HepG2 (cell line): Measurements from ENCODE around the gene DDX49. TPM values are rescaled to one million over a fixed set of nuclear protein-coding genes. Genes with fewer than 3 reads are reported as not detected.

Experiments used
- ADNP ChIP-seq: sonication (generic); formaldehyde crosslinking; IDR thresholded peaks from 2 replicates; pipeline ENCODE4 v1.4.0; 2020; ENCODE audit warnings: missing genetic modification reagents
- CBX1 ChIP-seq: IDR thresholded peaks from one replicate; pipeline ENCODE4 v1.6.1; 2016; ENCODE audit warnings: antibody characterized with exemption, low read depth
- CHCHD3 ChIP-seq: sonication (generic); formaldehyde crosslinking; IDR thresholded peaks from 2 replicates; pipeline ENCODE4 v1.8.0; 2022; ENCODE audit warnings: mild to moderate bottlenecking, missing genetic modification reagents, moderate library complexity
- GATA4 ChIP-seq: sonication (generic); IDR thresholded peaks from 2 replicates; pipeline ENCODE4 v1.6.1; 2016; ENCODE audit warnings: antibody characterized with exemption, low read depth, borderline replicate concordance
- MYC ChIP-seq: sonication (generic); formaldehyde crosslinking; IDR thresholded peaks from 2 replicates; pipeline ENCODE4 v1.9.0; 2021; ENCODE audit warnings: missing genetic modification reagents, borderline replicate concordance
- NFKB2 ChIP-seq: sonication (generic); formaldehyde crosslinking; IDR thresholded peaks from 2 replicates; pipeline ENCODE4 v1.4.0; 2020; ENCODE audit warnings: missing genetic modification reagents, borderline replicate concordance
- PHF21A ChIP-seq: sonication (generic); formaldehyde crosslinking; IDR thresholded peaks from 2 replicates; pipeline ENCODE4 v1.5.0; 2020; ENCODE audit warnings: mild to moderate bottlenecking, missing genetic modification reagents
- RELA ChIP-seq: sonication (generic); formaldehyde crosslinking; IDR thresholded peaks from 2 replicates; pipeline ENCODE4 v1.4.0; 2020; ENCODE audit warnings: missing genetic modification reagents
- RXRB ChIP-seq: IDR thresholded peaks from 2 replicates; pipeline ENCODE4 v1.6.1; 2016; ENCODE audit warnings: borderline replicate concordance, missing genetic modification reagents, missing compliant biosample characterization
- SNAPC2 ChIP-seq: sonication (generic); formaldehyde crosslinking; IDR thresholded peaks from 2 replicates; pipeline ENCODE4 v1.8.1; 2022; ENCODE audit warnings: mild to moderate bottlenecking, missing genetic modification reagents
- SP1 ChIP-seq, 2 experiments: fragments of 450-650 bp in 1 of 2; sonication (generic) in 1 of 2; formaldehyde crosslinking in 1 of 2; IDR thresholded peaks; 2 replicates each; pipeline versions ENCODE4 v1.4.0 to v1.6.1; 2016 to 2020; ENCODE audit warnings: missing genetic modification reagents in 1 of 2
- SP5 ChIP-seq: IDR thresholded peaks from 2 replicates; pipeline ENCODE4 v1.6.1; 2016; ENCODE audit warnings: low read depth, borderline replicate concordance
- SRF ChIP-seq: IDR thresholded peaks from 2 replicates; pipeline ENCODE4 v1.6.1; 2011; ENCODE audit warnings: mild to moderate bottlenecking, low read depth, low read length, moderate library complexity
- TFAP4 ChIP-seq: sonication (generic); IDR thresholded peaks from 2 replicates; pipeline ENCODE4 v1.6.1; 2016; ENCODE audit warnings: low read depth, borderline replicate concordance
- ZBTB10 ChIP-seq: sonication (generic); formaldehyde crosslinking; IDR thresholded peaks from 2 replicates; pipeline ENCODE4 v1.4.0; 2020; ENCODE audit warnings: missing genetic modification reagents, borderline replicate concordance
- ZMYM2 ChIP-seq: sonication (generic); formaldehyde crosslinking; IDR thresholded peaks from 2 replicates; pipeline ENCODE4 v1.8.0; 2022; ENCODE audit warnings: mild to moderate bottlenecking, missing genetic modification reagents
- ZNF225 ChIP-seq: sonication (generic); formaldehyde crosslinking; IDR thresholded peaks from 2 replicates; pipeline ENCODE4 v1.4.0; 2020; ENCODE audit warnings: mild to moderate bottlenecking, missing genetic modification reagents
- ZNF776 ChIP-seq: sonication (generic); formaldehyde crosslinking; IDR thresholded peaks from 2 replicates; pipeline ENCODE4 v1.4.0; 2020; ENCODE audit warnings: mild to moderate bottlenecking, missing genetic modification reagents
- polyA plus RNA-seq, 8 experiments: library from polyadenylated mRNA; depleted of rRNA in 3 of 8; stranded (reverse) in 7 of 8; unstranded in 1 of 8; fragments of >200 nt; fragmentation: Illumina TruSeq in 4 of 8; extraction: Trizol in 4 of 8; gene quantifications; 2 replicates each; pipeline versions ENCODE4 v1.2.1 to v1.2.3, GENCODE V29; 2011 to 2016; ENCODE audit warnings: low read depth in 4 of 8, missing spikeins in 1 of 8, mixed read lengths in 1 of 8; ENCODE audit not compliant: insufficient read depth in 1 of 8
- total RNA-seq, 5 experiments: library from RNA; depleted of rRNA; stranded (reverse); fragments of >200 nt; fragmentation: Illumina TruSeq; extraction: Trizol; gene quantifications; 2 replicates each; pipeline ENCODE4 v1.2.3, GENCODE V29; 2016; ENCODE audit warnings: low read depth in 1 of 5
- TF ChIP-seq, protein P1 (sequence below): IDR thresholded peaks from 2 replicates; pipeline ENCODE4 v1.6.1; 2018; ENCODE audit warnings: missing genetic modification reagents, mild to moderate bottlenecking, missing compliant biosample characterization
- TF ChIP-seq, protein P2 (sequence below): sonication (generic); formaldehyde crosslinking; conservative IDR thresholded peaks from 2 replicates; pipeline ENCODE4 v1.8.0; 2022; ENCODE audit warnings: low read depth, missing genetic modification reagents
- TF ChIP-seq, protein P3 (sequence below): IDR thresholded peaks from 2 replicates; pipeline ENCODE4 v1.6.1; 2018; ENCODE audit warnings: missing genetic modification reagents
- TF ChIP-seq, protein P4 (sequence below): sonication (generic); formaldehyde crosslinking; IDR thresholded peaks from 2 replicates; pipeline ENCODE4 v1.4.0; 2020; ENCODE audit warnings: mild to moderate bottlenecking, missing genetic modification reagents

Gene DDX49
- total and polyA plus RNA-seq, 2 of the 13 experiments (the other 11 are each of a cell fraction or from before 2014, with no cell fraction given): 27.0 to 46.2 TPM

DNA sequence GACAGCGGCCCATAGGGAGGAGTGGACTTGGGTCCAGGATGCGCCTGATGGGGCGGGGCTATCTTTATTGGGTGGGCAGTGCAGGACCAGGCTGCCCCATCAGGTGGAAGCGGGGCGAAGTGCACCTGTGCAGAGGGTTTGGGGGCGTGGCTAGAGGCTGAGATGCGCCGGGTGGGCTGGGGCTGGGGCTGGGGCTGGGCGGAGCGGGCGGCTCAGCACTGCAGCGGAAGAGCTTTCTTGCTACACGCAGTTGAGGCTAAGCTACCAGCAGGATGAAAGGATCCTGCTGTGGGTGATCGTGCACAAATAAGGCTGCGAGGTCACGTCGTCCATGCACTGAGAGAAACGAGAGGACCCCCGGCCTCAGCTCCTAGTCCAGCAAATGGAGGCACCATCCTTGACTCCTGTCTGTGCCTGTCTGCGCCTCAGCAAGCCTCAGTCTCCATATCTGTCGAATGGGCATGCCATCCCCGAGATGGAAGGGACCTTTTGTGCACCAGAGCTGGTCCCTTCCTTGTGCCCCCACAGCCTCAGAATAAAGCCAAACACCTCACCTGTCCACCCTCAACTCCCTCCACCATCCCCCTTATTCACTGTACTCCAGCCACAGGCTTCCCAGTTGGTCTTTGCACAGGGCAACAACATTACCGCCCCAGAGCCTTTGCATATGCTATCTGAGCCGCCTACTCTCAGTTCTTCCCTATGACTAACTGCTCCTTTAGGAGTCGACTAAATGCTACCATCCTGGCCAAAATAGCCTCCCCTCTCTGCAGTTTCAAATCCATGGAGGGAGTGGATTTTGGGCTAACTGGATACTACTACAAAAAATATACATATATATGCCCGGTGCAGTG, 42.5 kb downstream of the DDX49 start (continued):
- TF ChIP-seq, protein P1, sequence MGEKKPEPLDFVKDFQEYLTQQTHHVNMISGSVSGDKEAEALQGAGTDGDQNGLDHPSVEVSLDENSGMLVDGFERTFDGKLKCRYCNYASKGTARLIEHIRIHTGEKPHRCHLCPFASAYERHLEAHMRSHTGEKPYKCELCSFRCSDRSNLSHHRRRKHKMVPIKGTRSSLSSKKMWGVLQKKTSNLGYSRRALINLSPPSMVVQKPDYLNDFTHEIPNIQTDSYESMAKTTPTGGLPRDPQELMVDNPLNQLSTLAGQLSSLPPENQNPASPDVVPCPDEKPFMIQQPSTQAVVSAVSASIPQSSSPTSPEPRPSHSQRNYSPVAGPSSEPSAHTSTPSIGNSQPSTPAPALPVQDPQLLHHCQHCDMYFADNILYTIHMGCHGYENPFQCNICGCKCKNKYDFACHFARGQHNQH: no peak
- no peak for TF ChIP-seq ZBTB10 (CRISPR knock-in tag)
- TF ChIP-seq NFKB2 (CRISPR knock-in tag): peak; percentile 32; the same call in 1 of the 2 replicates
- no peak for TF ChIP-seq GATA4
- TF ChIP-seq, protein P2, sequence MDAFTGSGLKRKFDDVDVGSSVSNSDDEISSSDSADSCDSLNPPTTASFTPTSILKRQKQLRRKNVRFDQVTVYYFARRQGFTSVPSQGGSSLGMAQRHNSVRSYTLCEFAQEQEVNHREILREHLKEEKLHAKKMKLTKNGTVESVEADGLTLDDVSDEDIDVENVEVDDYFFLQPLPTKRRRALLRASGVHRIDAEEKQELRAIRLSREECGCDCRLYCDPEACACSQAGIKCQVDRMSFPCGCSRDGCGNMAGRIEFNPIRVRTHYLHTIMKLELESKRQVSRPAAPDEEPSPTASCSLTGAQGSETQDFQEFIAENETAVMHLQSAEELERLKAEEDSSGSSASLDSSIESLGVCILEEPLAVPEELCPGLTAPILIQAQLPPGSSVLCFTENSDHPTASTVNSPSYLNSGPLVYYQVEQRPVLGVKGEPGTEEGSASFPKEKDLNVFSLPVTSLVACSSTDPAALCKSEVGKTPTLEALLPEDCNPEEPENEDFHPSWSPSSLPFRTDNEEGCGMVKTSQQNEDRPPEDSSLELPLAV: no peak
- no peak for TF ChIP-seq SRF
- TF ChIP-seq SNAPC2: no peak
- no peak for TF ChIP-seq RELA (CRISPR knock-in tag)
- TF ChIP-seq ZNF225 (CRISPR knock-in tag): no peak
- TF ChIP-seq, protein P3, sequence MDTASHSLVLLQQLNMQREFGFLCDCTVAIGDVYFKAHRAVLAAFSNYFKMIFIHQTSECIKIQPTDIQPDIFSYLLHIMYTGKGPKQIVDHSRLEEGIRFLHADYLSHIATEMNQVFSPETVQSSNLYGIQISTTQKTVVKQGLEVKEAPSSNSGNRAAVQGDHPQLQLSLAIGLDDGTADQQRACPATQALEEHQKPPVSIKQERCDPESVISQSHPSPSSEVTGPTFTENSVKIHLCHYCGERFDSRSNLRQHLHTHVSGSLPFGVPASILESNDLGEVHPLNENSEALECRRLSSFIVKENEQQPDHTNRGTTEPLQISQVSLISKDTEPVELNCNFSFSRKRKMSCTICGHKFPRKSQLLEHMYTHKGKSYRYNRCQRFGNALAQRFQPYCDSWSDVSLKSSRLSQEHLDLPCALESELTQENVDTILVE (CRISPR knock-in tag): no peak
- TF ChIP-seq SP1 (IDR thresholded peaks at IDR 0.05): no peak
- TF ChIP-seq SP1 (CRISPR knock-in tag; IDR thresholded peaks at IDR 0.05): 0 out of 2 replicates have a peak, but pooled peaks have one; percentile 11
- TF ChIP-seq SP5 (CRISPR knock-in tag): peak; percentile 57; the same call in 1 of the 2 replicates
- peak; percentile 87 for TF ChIP-seq PHF21A (CRISPR knock-in tag)
- peak; percentile 98 for TF ChIP-seq ADNP (CRISPR knock-in tag)
- TF ChIP-seq CBX1: peak; percentile 61
- TF ChIP-seq, protein P4, sequence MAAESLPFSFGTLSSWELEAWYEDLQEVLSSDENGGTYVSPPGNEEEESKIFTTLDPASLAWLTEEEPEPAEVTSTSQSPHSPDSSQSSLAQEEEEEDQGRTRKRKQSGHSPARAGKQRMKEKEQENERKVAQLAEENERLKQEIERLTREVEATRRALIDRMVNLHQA (CRISPR knock-in tag): no peak
- peak; percentile 65; the same call in 1 of the 2 replicates for TF ChIP-seq ZMYM2 (CRISPR knock-in tag)
- no peak for TF ChIP-seq CHCHD3
- peak; percentile 44; the same call in 1 of the 2 replicates for TF ChIP-seq MYC (CRISPR knock-in tag)
- TF ChIP-seq ZNF776 (CRISPR knock-in tag): no peak
- TF ChIP-seq TFAP4: peak; percentile 31; the same call in 1 of the 2 replicates
- TF ChIP-seq RXRB (CRISPR knock-in tag): peak; percentile 48; the same call in 1 of the 2 replicates
